ENCODE data around the gene ODAD2.

GRCh38 chr10:28046579-28046978, 47.7 kb upstream of the ODAD2 start:
- no peak for TF ChIP-seq POLR2AphosphoS5 (IDR thresholded peaks at IDR 0.05; ENCODE audit: borderline replicate concordance, low read depth, low read length)
- TF ChIP-seq EZH2 (IDR thresholded peaks at IDR 0.05) = no peak
